AG04450 (cell line): ENCODE results near the gene MET. TPM values are rescaled to one million over a fixed set of nuclear protein-coding genes. Genes with fewer than 3 reads are reported as not detected.

ENCODE experiments used
- CTCF ChIA-PET: fragments of 300-600, 350-600 bp; formaldehyde crosslinking; extraction: SDS; loops from one replicate; lab custom pipeline; 2022; ENCODE audit warnings: antibody characterized with exemption, inconsistent platforms; lab: Charles Lee
- POLR2A ChIA-PET: fragments of 350-600 bp; formaldehyde crosslinking; extraction: SDS; loops from one replicate; lab custom pipeline; 2021; ENCODE audit warnings: antibody characterized with exemption, inconsistent platforms; lab: Yijun Ruan, JAX
- DNase-seq: peaks from one replicate; pipeline ENCODE4 v3.0.0-alpha.2; 2011; ENCODE audit warnings: low read depth, low spot score
- H3K27ac ChIP-seq: one replicate; pipeline ENCODE4 v1.5.1; 2012; ENCODE audit warnings: low read depth, low read length, control low read depth
- H3K27me3 ChIP-seq: one replicate; pipeline ENCODE4 v1.6.0; 2012; ENCODE audit warnings: low read length; ENCODE audit not compliant: control insufficient read depth, insufficient read depth
- H3K4me3 ChIP-seq: 2 replicates; pipeline ENCODE4 v1.5.1; 2011; ENCODE audit warnings: mild to moderate bottlenecking, low read depth, low read length, control low read depth
- H3K9me3 ChIP-seq: 2 replicates; pipeline ENCODE4 v1.5.1; 2012; ENCODE audit warnings: low read length; ENCODE audit not compliant: control insufficient read depth, insufficient read depth
- CTCF ChIP-seq: IDR thresholded peaks from 2 replicates; pipeline ENCODE4 v1.5.1; 2011; ENCODE audit warnings: low read depth, low read length, control low read depth, inconsistent platforms
- polyA plus RNA-seq: library from polyadenylated mRNA; depleted of rRNA; stranded (reverse); fragments of >200 nt; gene quantifications from 2 replicates; pipeline ENCODE4 v1.2.3, GENCODE V29; 2011

MET gene
- polyA plus RNA-seq, 1 experiment = 20.8 TPM

GRCh38 chr7:116710764-116711452 is 38.9 kb downstream of the MET start:
- H3K9me3 ChIP-seq = no peaks in the 10 kb centered on the region
- no peak overlapping the region for H3K4me3 ChIP-seq
- CTCF ChIA-PET = no interaction called here
- no peaks in the 10 kb centered on the region for H3K27me3 ChIP-seq
- POLR2A ChIA-PET = no interaction called here
- no peak for DNase-seq
- no peak for TF ChIP-seq CTCF
- H3K27ac ChIP-seq = no peak overlapping the region

- Histone ChIP-seq H3K4me3 (no peak overlapping the region), H3K27ac (no peak overlapping the region), H3K27me3 (no peaks in the 10 kb centered on the region), H3K9me3 (no peaks in the 10 kb centered on the region)
- TF ChIP-seq CTCF = no peak
- DNase-seq = no peak
- POLR2A ChIA-PET = no interaction called here
- CTCF ChIA-PET = no interaction called here
Observed at GRCh38 chr7:116711790-116712189, 39.8 kb downstream of the MET start.

GRCh38 chr7:116713500-116713899 is 41.5 kb downstream of the MET start:
- no peak for TF ChIP-seq CTCF
- no peak for DNase-seq

GRCh38 chr7:116713918-116714317 is 41.9 kb downstream of the MET start:
- ChIA-PET CTCF (no interaction called here), POLR2A (no interaction called here)
- no peak for TF ChIP-seq CTCF
- no peak overlapping the region for H3K27ac ChIP-seq
- H3K4me3 ChIP-seq = no peak overlapping the region
- DNase-seq = peak; percentile 24
- H3K27me3 ChIP-seq = no peaks in the 10 kb centered on the region
- H3K9me3 ChIP-seq = no peaks in the 10 kb centered on the region

More at GRCh38 chr7:116713500-116713899, 41.5 kb downstream of the MET start:
- POLR2A ChIA-PET = no interaction called here
- no peak overlapping the region for H3K4me3 ChIP-seq
- H3K27me3 ChIP-seq = no peaks in the 10 kb centered on the region
- H3K27ac ChIP-seq = no peak overlapping the region
- CTCF ChIA-PET = no interaction called here
- H3K9me3 ChIP-seq = no peaks in the 10 kb centered on the region

GRCh38 chr7:116715077-116715476 is 43.1 kb downstream of the MET start:
- DNase-seq = no peak
- CTCF ChIA-PET = no interaction called here
- no peak overlapping the region for H3K27ac ChIP-seq

More at GRCh38 chr7:116715077-116715476, 43.1 kb downstream of the MET start:
- no peaks in the 10 kb centered on the region for H3K27me3 ChIP-seq
- H3K4me3 ChIP-seq = no peak overlapping the region
- POLR2A ChIA-PET = interaction anchor here (0.5 kb wide), 1 partner anchor 50 kb away, joined by 3 read pairs; no protein-coding TSS in a partner anchor
- peak; percentile 21 for TF ChIP-seq CTCF
- no peaks in the 10 kb centered on the region for H3K9me3 ChIP-seq
